B cell (primary cell): Measurements from ENCODE around the gene TEDC2. TPM values are rescaled to one million over a fixed set of nuclear protein-coding genes. Genes with fewer than 3 reads are reported as not detected.

ENCODE experiments used
- ATAC-seq: fragments of 200-7000 bp; cut with Tn5 transposase; one replicate; pipeline ENCODE4 v1.10.0; 2021; ENCODE audit warnings: low read depth, mild to moderate bottlenecking, moderate number of reproducible peaks, moderate library complexity
- CTCF ChIA-PET: fragments of 350-600 bp; sonication (Branson Sonifier 250); formaldehyde crosslinking; loops from one replicate; lab custom pipeline; 2021; ENCODE audit warnings: antibody characterized with exemption, inconsistent platforms; lab: Charles Lee
- POLR2A ChIA-PET: fragments of 350-600 bp; sonication (Branson Sonifier 250); formaldehyde crosslinking; loops from one replicate; lab custom pipeline; 2021; ENCODE audit warnings: antibody characterized with exemption; lab: Charles Lee
- DNase-seq: peaks from one replicate; pipeline ENCODE4 v3.0.0; 2013
- H2AFZ ChIP-seq: 2 replicates; pipeline ENCODE4 v1.6.1; 2012; ENCODE audit warnings: mild to moderate bottlenecking, low read depth, low read length; ENCODE audit not compliant: insufficient read depth, poor library complexity, severe bottlenecking
- H3K27ac ChIP-seq, 2 donors: 1 replicate in 1 of 2; 2 replicates in 1 of 2; pipeline ENCODE4 v1.5.1; 2012 to 2013; ENCODE audit warnings: low read length in 2 of 2, mild to moderate bottlenecking in 2 of 2, moderate library complexity in 1 of 2
- H3K27me3 ChIP-seq, 4 experiments: fragments of 200-600 bp in 1 of 4; sonication (generic) in 1 of 4; replicated peaks in 1 of 4; 1 replicate in 2 of 4; 2 replicates in 2 of 4; pipeline versions ENCODE4 v1.6.1 to v1.7.0; 2013 to 2016; ENCODE audit warnings: low read length in 3 of 4, mild to moderate bottlenecking in 2 of 4, mixed read lengths in 1 of 4, moderate library complexity in 1 of 4; ENCODE audit not compliant: insufficient read depth in 4 of 4, control insufficient read depth in 3 of 4; ENCODE audit errors: control extremely low read depth in 1 of 4
- H3K36me3 ChIP-seq, 2 experiments: replicated peaks in 1 of 2; 1 replicate in 1 of 2; 2 replicates in 1 of 2; pipeline versions ENCODE4 v1.6.1 to v1.7.1; 2013; ENCODE audit warnings: low read length in 1 of 2; ENCODE audit not compliant: insufficient read depth in 2 of 2, control insufficient read depth in 1 of 2; ENCODE audit errors: control extremely low read depth in 1 of 2, extremely low read depth in 1 of 2
- H3K4me1 ChIP-seq, 2 donors: fragments of 200-600 bp in 1 of 2; sonication (generic) in 1 of 2; 1 replicate in 1 of 2; 2 replicates in 1 of 2; pipeline versions ENCODE4 v1.5.1 to v1.6.1; 2013 to 2017; ENCODE audit warnings: low read length in 2 of 2; ENCODE audit not compliant: control insufficient read depth in 2 of 2, insufficient read depth in 2 of 2
- H3K4me2 ChIP-seq: replicated peaks from 2 replicates; pipeline ENCODE3; 2012; ENCODE audit warnings: mild to moderate bottlenecking, low read depth, low read length; ENCODE audit not compliant: poor library complexity, severe bottlenecking
- H3K4me3 ChIP-seq, 5 experiments: fragments of 200-600 bp in 1 of 5; sonication (generic) in 1 of 5; 1 replicate in 3 of 5; 2 replicates in 2 of 5; pipeline versions ENCODE4 v1.5.1 to v1.7.0; 2011 to 2016; ENCODE audit warnings: low read length in 4 of 5, mild to moderate bottlenecking in 4 of 5, low read depth in 2 of 5, control low read depth in 1 of 5, moderate library complexity in 1 of 5; ENCODE audit not compliant: insufficient read depth in 1 of 5; ENCODE audit errors: control extremely low read depth in 1 of 5, extremely low read depth in 1 of 5
- H3K79me2 ChIP-seq: fragments of 200-600 bp; sonication (generic); one replicate; pipeline ENCODE4 v1.6.0; 2016; ENCODE audit warnings: low read length; ENCODE audit not compliant: control insufficient read depth, insufficient read depth
- H3K9ac ChIP-seq: fragments of 200-600 bp; sonication (generic); 2 replicates; pipeline ENCODE4 v1.6.1; 2017; ENCODE audit warnings: mild to moderate bottlenecking, low read length, moderate library complexity
- H3K9me3 ChIP-seq, 3 donors: one replicate each; pipeline versions ENCODE4 v1.6.1 to v1.7.1; 2013; ENCODE audit warnings: low read length in 2 of 3; ENCODE audit not compliant: control insufficient read depth in 2 of 3, insufficient read depth in 1 of 3; ENCODE audit errors: control extremely low read depth in 1 of 3
- H4K20me1 ChIP-seq: 2 replicates; pipeline ENCODE4 v1.6.0; 2012; ENCODE audit warnings: mild to moderate bottlenecking, low read length; ENCODE audit not compliant: insufficient read depth, control insufficient read depth, poor library complexity, severe bottlenecking
- H3K27ac Mint-ChIP-seq: one replicate; pipeline ENCODE4 v1.8.0; 2021; ENCODE audit warnings: mixed read lengths
- H3K27me3 Mint-ChIP-seq: one replicate; pipeline ENCODE4 v1.8.0; 2021; ENCODE audit warnings: mixed read lengths
- H3K4me1 Mint-ChIP-seq: one replicate; pipeline ENCODE4 v1.8.0; 2021; ENCODE audit warnings: mixed read lengths
- H3K4me3 Mint-ChIP-seq: one replicate; pipeline ENCODE4 v1.8.0; 2021; ENCODE audit warnings: mixed read lengths
- H3K9me3 Mint-ChIP-seq: one replicate; pipeline ENCODE4 v1.8.0; 2022; ENCODE audit warnings: mixed read lengths; ENCODE audit not compliant: insufficient read depth
- EZH2 ChIP-seq: IDR thresholded peaks from 2 replicates; pipeline ENCODE4 v1.6.1; 2012; ENCODE audit warnings: borderline replicate concordance, low read depth, mild to moderate bottlenecking, moderate library complexity, low read length; ENCODE audit not compliant: insufficient read depth, poor library complexity, severe bottlenecking
- WGBS: methylation state at CpG from one replicate; pipeline ENCODE4 v1.1.5; 2013; ENCODE audit warnings: missing lambda C conversion rate; ENCODE audit not compliant: insufficient coverage; 5-methylcytosine and 5-hydroxymethylcytosine counted together
- intact Hi-C: fragments of 100-400 bp; cut with micrococcal nuclease; formaldehyde crosslinking; loops from one replicate; pipeline ENCODE4 v1.10.0; 2022
- polyA plus RNA-seq: library from polyadenylated mRNA; depleted of rRNA; stranded (reverse); fragments of >200 nt; gene quantifications from 2 replicates; pipeline ENCODE4 v1.2.3, GENCODE V29; 2012
- total RNA-seq, 2 donors: library from RNA; stranded (reverse); fragments of 120-200 nt in 1 of 2; gene quantifications; 1 replicate in 1 of 2; 2 replicates in 1 of 2; pipeline versions ENCODE4 v1.2.3 to v1.2.4, GENCODE V29; 2013 to 2022
- TF ChIP-seq, protein P1 (sequence below): fragments of 200-600 bp; IDR thresholded peaks from one replicate; pipeline ENCODE4 v1.8.0; 2022; ENCODE audit warnings: antibody characterized with exemption, mild to moderate bottlenecking

Gene TEDC2
- total and polyA plus RNA-seq, 2 donors (not counting 1 experiment from before 2014, with no cell fraction given) = 1.1 to 2.9 TPM

DNA sequence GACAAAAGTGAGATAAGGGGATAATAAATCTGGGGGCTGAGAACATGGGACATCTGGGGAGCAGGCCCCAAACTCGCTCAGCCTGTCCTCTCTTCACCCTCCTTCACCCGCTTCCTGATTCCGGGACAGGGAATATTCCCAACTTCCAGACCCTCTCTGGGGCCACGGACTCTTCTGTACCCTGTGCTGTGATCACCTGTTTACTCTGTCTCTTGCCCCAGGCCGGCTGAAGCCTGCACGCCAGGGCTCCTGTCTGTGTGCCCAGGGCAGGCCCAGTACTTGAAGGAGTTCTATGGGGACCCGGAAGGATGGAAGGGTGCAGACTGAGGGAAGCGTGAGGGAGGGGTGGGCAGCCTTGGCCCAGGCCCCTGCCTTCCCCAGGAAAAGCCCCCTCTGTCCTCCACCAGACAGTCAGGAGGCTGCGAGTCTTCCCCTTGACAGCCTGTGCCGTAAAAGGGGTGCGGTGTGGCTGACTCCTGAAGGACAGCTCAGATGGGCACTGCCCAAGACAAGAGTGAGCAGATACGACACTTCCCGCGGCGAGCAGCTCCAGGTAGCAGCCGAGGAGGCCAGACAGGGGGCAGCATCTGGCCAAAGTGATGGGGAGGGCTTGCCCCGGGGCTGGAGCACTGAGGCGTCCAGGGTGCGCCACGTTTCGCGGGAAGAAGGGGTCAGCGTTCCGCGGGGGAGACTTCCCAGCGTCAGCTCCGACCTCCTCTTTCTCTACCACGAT is 31.7 kb upstream of the TEDC2 start:
- H3K4me3 ChIP-seq = peak overlapping the region in 4 of 5 experiments; percentile 66 to 84 (median 72)

More for the DNA sequence above, 31.7 kb upstream of the TEDC2 start:
- no peaks in the 10 kb centered on the region for H3K9me3 Mint-ChIP-seq
- peaks cover 15% of the 10 kb centered on the region for H3K79me2 ChIP-seq
- intact Hi-C loops = loop anchor here (1.0 kb wide), 1 partner anchor 88 kb away; the partner anchor contains the start of gene ABCA3
- H3K27ac Mint-ChIP-seq = peak overlapping the region; percentile 75
- TF ChIP-seq EZH2 = no peak
- TF ChIP-seq, protein P1, sequence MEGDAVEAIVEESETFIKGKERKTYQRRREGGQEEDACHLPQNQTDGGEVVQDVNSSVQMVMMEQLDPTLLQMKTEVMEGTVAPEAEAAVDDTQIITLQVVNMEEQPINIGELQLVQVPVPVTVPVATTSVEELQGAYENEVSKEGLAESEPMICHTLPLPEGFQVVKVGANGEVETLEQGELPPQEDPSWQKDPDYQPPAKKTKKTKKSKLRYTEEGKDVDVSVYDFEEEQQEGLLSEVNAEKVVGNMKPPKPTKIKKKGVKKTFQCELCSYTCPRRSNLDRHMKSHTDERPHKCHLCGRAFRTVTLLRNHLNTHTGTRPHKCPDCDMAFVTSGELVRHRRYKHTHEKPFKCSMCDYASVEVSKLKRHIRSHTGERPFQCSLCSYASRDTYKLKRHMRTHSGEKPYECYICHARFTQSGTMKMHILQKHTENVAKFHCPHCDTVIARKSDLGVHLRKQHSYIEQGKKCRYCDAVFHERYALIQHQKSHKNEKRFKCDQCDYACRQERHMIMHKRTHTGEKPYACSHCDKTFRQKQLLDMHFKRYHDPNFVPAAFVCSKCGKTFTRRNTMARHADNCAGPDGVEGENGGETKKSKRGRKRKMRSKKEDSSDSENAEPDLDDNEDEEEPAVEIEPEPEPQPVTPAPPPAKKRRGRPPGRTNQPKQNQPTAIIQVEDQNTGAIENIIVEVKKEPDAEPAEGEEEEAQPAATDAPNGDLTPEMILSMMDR = no peak
- peaks cover 0 to 9% of the 10 kb centered on the region in 2 experiments for H3K36me3 ChIP-seq
- peaks cover 14% of the 10 kb centered on the region for H3K4me1 Mint-ChIP-seq
- ATAC-seq (no peak), DNase-seq (peak; percentile 66)
- H2AFZ ChIP-seq = peak overlapping the region; percentile 98
- no peaks in the 10 kb centered on the region for H3K27me3 Mint-ChIP-seq
- POLR2A ChIA-PET = interaction anchor here (0.5 to 2.0 kb wide), 3 partner anchors 32 to 146 kb away, joined by 3 to 6 read pairs (median 3); partner anchors contain the start of gene TEDC2
- H3K27ac ChIP-seq = no peak overlapping the region
- peak overlapping the region; percentile 69 for H3K9ac ChIP-seq
- 35% methylated on average over 26 of the region's 28 CpGs for WGBS
- H3K4me1 ChIP-seq = peaks cover 9 to 19% of the 10 kb centered on the region in 2 donors
- H3K27me3 ChIP-seq = no peaks in the 10 kb centered on the region
- H3K9me3 ChIP-seq = no peaks in the 10 kb centered on the region
- peak overlapping the region; percentile 95 for H3K4me2 ChIP-seq
- peak overlapping the region; percentile 88 for H3K4me3 Mint-ChIP-seq
- H4K20me1 ChIP-seq = no peaks in the 10 kb centered on the region
- CTCF ChIA-PET = interaction anchor here (0.6 to 4.4 kb wide), 6 partner anchors 10 to 234 kb away, joined by 3 to 31 read pairs (median 5); no protein-coding TSS in a partner anchor
